AG04449 (cell line): ENCODE measurements around the gene PCGF3.
A peak's percentile ranks its signal among the peaks of the same experiment; 100 is the strongest.

Source experiments
- CTCF ChIA-PET: fragments of 350-600 bp; formaldehyde crosslinking; extraction: SDS; loops from one replicate; lab custom pipeline; 2021; ENCODE audit warnings: antibody characterized with exemption; lab: Yijun Ruan, JAX
- POLR2A ChIA-PET: fragments of 400-600, 350-600 bp; formaldehyde crosslinking; extraction: SDS; loops from one replicate; lab custom pipeline; 2020; ENCODE audit warnings: antibody characterized with exemption, inconsistent platforms; lab: Yijun Ruan, JAX
- DNase-seq: peaks from one replicate; pipeline ENCODE4 v3.0.0-alpha.2; 2010; ENCODE audit warnings: low read depth, low spot score
- H3K4me3 ChIP-seq: 2 replicates; pipeline ENCODE4 v1.5.1; 2011; ENCODE audit warnings: low read depth, mild to moderate bottlenecking, control low read depth, low read length
- CTCF ChIP-seq: IDR thresholded peaks from one replicate; pipeline ENCODE4 v1.5.1; 2011; ENCODE audit warnings: mild to moderate bottlenecking, moderate library complexity, low read length, control low read depth, inconsistent platforms; ENCODE audit not compliant: insufficient read depth; ENCODE audit errors: missing control alignments

The PCGF3 gene

GRCh38 chr4:781493-782216 lies 76.0 kb downstream of the PCGF3 start:
- DNase-seq, result peak; percentile 90
- POLR2A ChIA-PET, result interaction anchor here (0.8 kb wide), 1 partner anchor 151 kb away, joined by 4 read pairs; the partner anchor contains the start of genes GAK and TMEM175
- H3K4me3 ChIP-seq, result peak overlapping the region; percentile 93
- no peak for TF ChIP-seq CTCF
- CTCF ChIA-PET, result interaction anchor here (1.0 to 4.2 kb wide), 3 partner anchors 12 to 40 kb away, joined by 3 to 17 read pairs (median 3); no protein-coding TSS in a partner anchor

- H3K4me3 ChIP-seq, result no peak overlapping the region
- CTCF ChIA-PET, result no interaction called here
- TF ChIP-seq CTCF, result no peak
Measured at GRCh38 chr4:784401-785331, 79.0 kb downstream of the PCGF3 start.

GRCh38 chr4:785332-786073 lies 79.9 kb downstream of the PCGF3 start:
- TF ChIP-seq CTCF, result no peak
- ChIA-PET POLR2A (no interaction called here), CTCF (no interaction called here)
- DNase-seq, result no peak
- no peak overlapping the region for H3K4me3 ChIP-seq

More at GRCh38 chr4:784401-785331, 79.0 kb downstream of the PCGF3 start:
- POLR2A ChIA-PET, result no interaction called here
- no peak for DNase-seq

- ChIA-PET POLR2A (no interaction called here), CTCF (no interaction called here)
- DNase-seq, result no peak
- TF ChIP-seq CTCF, result no peak
- no peak overlapping the region for H3K4me3 ChIP-seq
Measured at GRCh38 chr4:786074-786741, 80.6 kb downstream of the PCGF3 start.

GRCh38 chr4:786861-787300 lies 81.2 kb downstream of the PCGF3 start:
- no peak overlapping the region for H3K4me3 ChIP-seq
- POLR2A ChIA-PET, result no interaction called here
- CTCF ChIA-PET, result no interaction called here
- no peak for DNase-seq
- no peak for TF ChIP-seq CTCF
